Pancreas (tissue), 10 donors: ENCODE data around the gene PRSS50. TPM values are rescaled to one million over a fixed set of nuclear protein-coding genes. Genes with fewer than 3 reads are reported as not detected.

Experiments used
- ATAC-seq, 4 donors: fragments of 200-7000 bp; cut with Tn5 transposase; one replicate each; pipeline versions ENCODE4 v1.8.0 to v1.9.1; 2020; ENCODE audit warnings: mild to moderate bottlenecking in 4 of 4, moderate library complexity in 4 of 4
- DNase-seq, 6 donors: peaks; one replicate each; pipeline ENCODE4 v3.0.0-alpha.2; 2020
- FAIRE-seq: peaks from 2 replicates; lab custom pipeline; 2012; peaks lifted over from hg19 to GRCh38; lab: Jason Lieb, UNC
- H3K27ac ChIP-seq, 4 donors: fragments of 200-600 bp; sonication (generic); 1 replicate in 3 of 4; 2 replicates in 1 of 4; pipeline versions ENCODE4 v1.5.0 to v1.8.0; 2020
- H3K27me3 ChIP-seq, 4 donors: fragments of 200-600 bp; one replicate each; pipeline ENCODE4 v1.8.0; 2021
- H3K36me3 ChIP-seq, 3 donors: fragments of 200-600 bp; sonication (generic) in 1 of 3; one replicate each; pipeline versions ENCODE4 v1.5.0 to v1.8.0; 2020 to 2021
- H3K4me1 ChIP-seq, 3 donors: fragments of 200-600 bp; one replicate each; pipeline ENCODE4 v1.8.0; 2021
- H3K4me3 ChIP-seq, 4 donors: fragments of 200-600 bp; sonication (generic) in 2 of 4; one replicate each; pipeline versions ENCODE4 v1.5.0 to v1.8.0; 2020 to 2021
- H3K9me3 ChIP-seq, 4 donors: fragments of 200-600 bp; one replicate each; pipeline ENCODE4 v1.8.0; 2021
- CTCF ChIP-seq, 4 donors: fragments of 200-600 bp; sonication (generic) in 3 of 4; IDR thresholded peaks; one replicate each; pipeline versions ENCODE4 v1.5.0 to v1.8.0; 2021; ENCODE audit warnings: antibody characterized with exemption in 4 of 4
- WGBS, 2 donors: extraction: QIAGEN DNeasy Blood & Tissue Kit; methylation state at CpG; one replicate each; pipeline ENCODE4 v1.1.7; 2013; 5-methylcytosine and 5-hydroxymethylcytosine counted together
- intact Hi-C, 3 donors: fragments of 100-400 bp; cut with DNase I; formaldehyde crosslinking; loops; one replicate each; pipeline versions ENCODE4 v1.11.1 to v1.14.2; 2022
- polyA plus RNA-seq, 2 donors: library from polyadenylated mRNA; stranded (reverse); fragments of 200-250 nt; gene quantifications; one replicate each; pipeline ENCODE4 v1.2.3, GENCODE V29; 2013
- total RNA-seq, 6 donors: library from RNA; stranded (reverse); fragmentation: NEBNext Ultra II Directional in 4 of 6; extraction: Animal tissue kit (Norgen Biotek cat#: 25700) in 4 of 6; gene quantifications; one replicate each; pipeline versions ENCODE4 v1.2.1 to v1.2.4, GENCODE V29; 2021 to 2023
- donor health status: healthy with polysubstance abuse.
- donor health status: DM: no; HTN: no; CAD: no; lungs with moderate emphysema.
- donor health status: DM: no; HTN: no; CAD: no.
- donor health status: control.
- donor health status: control.
- donor health status: Bipolar disorder and iron deficiency.
- donor health status: DM: yes; HTN: yes; CAD: no.
- donor health status: DM: no; HTN: no; CAD: no.
- donor health status: DM: no; HTN: no; CAD: no.
- donor health status: DM: yes; HTN: yes; CAD: no.

Gene PRSS50
- total and polyA plus RNA-seq, 8 donors = 0.28 to 2.2 (median 0.51) TPM

GRCh38 chr3:46710229-46710628 is 7.4 kb downstream of the PRSS50 start:
- no peak for FAIRE-seq

GRCh38 chr3:46709721-46710120 is 7.9 kb downstream of the PRSS50 start:
- Histone ChIP-seq H3K27me3 (no peaks in the 10 kb centered on the region), H3K27ac (no peak overlapping the region), H3K4me3 (no peak overlapping the region), H3K4me1 (no peaks in the 10 kb centered on the region), H3K9me3 (no peaks in the 10 kb centered on the region), H3K36me3 (no peaks in the 10 kb centered on the region)
- no peak for FAIRE-seq
- peak in 1 of 6 donors; percentile 18 for DNase-seq
- no peak for ATAC-seq
- WGBS, 2 donors = 73 to 90% methylated on average over 6 of the region's 6 CpGs
- no peak for TF ChIP-seq CTCF (IDR thresholded peaks at IDR 0.05)
- intact Hi-C loops = loop anchor here (5.0 to 10.0 kb wide), 3 partner anchors 188 to 275 kb away; no protein-coding TSS in a partner anchor

More at GRCh38 chr3:46710229-46710628, 7.4 kb downstream of the PRSS50 start:
- WGBS, 2 donors = 75% methylated on average over 7 of the region's 7 CpGs
- TF ChIP-seq CTCF (IDR thresholded peaks at IDR 0.05) = no peak
- no peaks in the 10 kb centered on the region for H3K27me3 ChIP-seq
- ATAC-seq = no peak
- H3K4me1 ChIP-seq = no peaks in the 10 kb centered on the region
- no peak overlapping the region for H3K27ac ChIP-seq
- intact Hi-C loops = no loop called here
- H3K36me3 ChIP-seq = no peaks in the 10 kb centered on the region
- H3K9me3 ChIP-seq = no peaks in the 10 kb centered on the region
- H3K4me3 ChIP-seq = no peak overlapping the region
- peak in 1 of 6 donors; percentile 40 for DNase-seq

GRCh38 chr3:46709157-46709654 is 8.5 kb downstream of the PRSS50 start:
- H3K9me3 ChIP-seq = no peaks in the 10 kb centered on the region
- no peak for DNase-seq
- FAIRE-seq = no peak
- no peak for ATAC-seq
- 81 to 87% methylated on average over 7 of the region's 7 CpGs for WGBS, 2 donors
- H3K27ac ChIP-seq = no peak overlapping the region
- no peaks in the 10 kb centered on the region for H3K36me3 ChIP-seq
- no peaks in the 10 kb centered on the region for H3K4me1 ChIP-seq
- intact Hi-C loops = loop anchor here (5.0 to 10.0 kb wide), 3 partner anchors 188 to 276 kb away; no protein-coding TSS in a partner anchor
- no peak overlapping the region for H3K4me3 ChIP-seq
- H3K27me3 ChIP-seq = no peaks in the 10 kb centered on the region
- TF ChIP-seq CTCF (IDR thresholded peaks at IDR 0.05) = no peak

- Histone ChIP-seq H3K36me3 (no peaks in the 10 kb centered on the region), H3K27me3 (no peaks in the 10 kb centered on the region), H3K27ac (no peak overlapping the region), H3K4me1 (no peaks in the 10 kb centered on the region), H3K4me3 (no peak overlapping the region), H3K9me3 (no peaks in the 10 kb centered on the region)
- FAIRE-seq (no peak), DNase-seq (peak in 1 of 6 donors; percentile 48), ATAC-seq (no peak)
- TF ChIP-seq CTCF (IDR thresholded peaks at IDR 0.05) = no peak
- 74 to 81% methylated on average over 11 of the region's 11 CpGs for WGBS, 2 donors
- intact Hi-C loops = loop anchor here (5.0 to 10.0 kb wide), 3 partner anchors 189 to 276 kb away; no protein-coding TSS in a partner anchor
Measured at GRCh38 chr3:46708401-46709156, 9.1 kb downstream of the PRSS50 start.
